Hindlimb muscle (tissue), 1 donor: ENCODE data around the gene LIMS2. TPM values are rescaled to one million over a fixed set of nuclear protein-coding genes. Genes with fewer than 3 reads are reported as not detected.

Source experiments
- DNase-seq: peaks from one replicate; pipeline ENCODE4 v3.0.0-alpha.2; 2013
- polyA plus RNA-seq: library from polyadenylated mRNA; unstranded; fragments of 120-200 nt; gene quantifications from one replicate; pipeline ENCODE4 v1.2.1, GENCODE V29; 2013; ENCODE audit not compliant: insufficient read length

Gene LIMS2
- polyA plus RNA-seq, 1 donor, result 52.6 TPM

DNA sequence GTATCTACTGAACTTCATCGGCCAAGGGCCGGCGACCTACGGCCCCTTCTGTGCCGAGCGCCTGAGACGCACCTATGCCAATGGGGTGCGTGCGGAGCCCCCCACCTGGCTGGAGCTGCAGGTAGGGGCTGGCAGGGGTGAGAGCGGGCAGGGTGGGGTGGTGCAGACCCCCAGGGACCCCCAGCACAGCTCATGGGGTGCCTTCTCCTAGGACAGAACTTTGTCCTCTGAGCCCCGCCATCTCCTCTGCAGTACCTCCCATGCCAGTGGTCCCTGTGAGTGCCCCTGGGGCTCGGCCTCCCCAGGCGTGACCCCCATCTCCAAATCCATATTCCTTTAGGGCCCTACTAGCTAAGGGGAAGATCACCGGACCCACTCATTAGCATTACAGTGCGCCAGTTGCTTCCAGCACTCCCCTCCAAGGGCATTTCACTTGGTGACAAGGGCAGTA lies 53.3 kb downstream of the LIMS2 start:
- DNase-seq, result no peak

DNA sequence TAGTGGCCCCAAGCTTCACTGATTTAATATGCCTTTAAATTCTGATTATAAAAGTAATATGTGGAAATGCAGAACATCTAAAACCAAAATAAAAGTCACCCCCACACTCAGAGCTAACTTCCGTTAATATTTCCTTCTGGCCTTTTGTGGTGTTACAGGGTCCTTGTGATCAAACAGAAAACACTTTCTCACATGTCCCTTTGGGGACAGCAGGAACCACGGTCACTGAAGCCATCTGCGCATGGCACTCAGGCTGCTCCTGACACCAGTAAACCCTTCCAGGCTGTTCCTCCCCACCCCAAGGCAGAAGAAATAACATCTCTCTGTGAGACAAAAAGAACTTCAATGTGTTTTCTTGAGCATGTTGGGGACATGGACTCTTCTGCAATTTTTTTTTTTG lies 54.5 kb downstream of the LIMS2 start:
- DNase-seq, result no peak

DNA sequence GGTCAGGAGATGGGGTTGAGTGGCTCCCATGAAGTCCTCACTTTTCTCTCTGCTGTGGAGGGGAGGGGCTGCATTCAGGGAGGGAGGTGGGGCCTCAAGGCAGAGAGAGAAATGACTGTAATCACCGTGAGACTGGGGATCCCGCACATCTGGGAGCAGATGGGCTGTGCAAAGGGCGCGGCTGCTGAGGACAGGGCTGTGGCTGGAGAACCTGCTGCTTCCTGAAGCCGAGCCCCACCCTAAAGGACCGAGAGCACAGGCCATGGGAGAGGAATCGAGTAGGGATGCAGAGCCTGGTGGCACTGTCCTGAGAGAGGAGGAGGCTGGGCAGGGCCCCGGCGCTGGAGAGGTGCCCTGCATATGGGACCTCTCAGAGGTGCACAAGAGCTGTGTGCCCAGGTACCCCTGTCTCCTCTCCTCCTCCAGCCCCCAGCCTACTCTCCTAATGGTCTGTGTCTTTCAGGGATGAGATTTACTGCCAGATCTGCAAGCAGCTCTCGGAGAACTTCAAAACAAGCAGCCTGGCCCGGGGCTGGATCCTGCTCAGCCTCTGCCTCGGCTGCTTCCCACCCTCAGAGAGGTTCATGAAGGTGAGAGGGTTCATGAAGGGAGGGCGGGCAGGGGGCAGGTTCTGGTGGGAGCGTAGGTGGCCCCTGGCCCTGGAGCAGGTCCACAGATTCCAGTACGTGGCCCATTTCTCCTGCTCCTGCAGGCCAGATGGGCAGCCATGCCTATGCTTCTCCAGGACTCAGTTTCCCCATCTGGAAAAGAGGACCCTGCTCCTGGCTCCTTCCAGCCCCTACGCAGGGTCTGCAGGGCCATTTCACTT lies 55.2 kb downstream of the LIMS2 start:
- no peak for DNase-seq

DNA sequence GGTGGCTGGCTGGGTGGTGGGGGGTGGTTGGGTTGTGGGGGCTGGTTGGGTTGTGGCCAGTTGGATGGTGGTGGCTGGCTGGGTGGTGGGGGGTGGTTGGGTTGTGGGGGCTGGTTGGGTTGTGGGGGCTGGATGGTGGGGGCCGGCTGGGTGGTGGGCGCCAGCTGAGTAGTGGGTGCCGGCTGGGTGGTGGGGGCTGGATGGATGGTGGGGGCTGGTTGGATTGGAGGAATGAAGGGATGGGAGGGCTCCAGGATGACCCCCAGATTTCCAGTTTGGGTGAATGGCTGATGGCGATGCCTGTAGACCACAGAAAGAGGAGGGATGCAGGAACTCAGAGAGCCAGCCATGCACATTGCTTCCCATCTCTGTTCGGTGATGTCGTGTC lies 56.1 kb downstream of the LIMS2 start:
- DNase-seq, result no peak

- no peak for DNase-seq
Observed at GRCh38 chr2:127618551-127619202, 56.7 kb downstream of the LIMS2 start.

DNA sequence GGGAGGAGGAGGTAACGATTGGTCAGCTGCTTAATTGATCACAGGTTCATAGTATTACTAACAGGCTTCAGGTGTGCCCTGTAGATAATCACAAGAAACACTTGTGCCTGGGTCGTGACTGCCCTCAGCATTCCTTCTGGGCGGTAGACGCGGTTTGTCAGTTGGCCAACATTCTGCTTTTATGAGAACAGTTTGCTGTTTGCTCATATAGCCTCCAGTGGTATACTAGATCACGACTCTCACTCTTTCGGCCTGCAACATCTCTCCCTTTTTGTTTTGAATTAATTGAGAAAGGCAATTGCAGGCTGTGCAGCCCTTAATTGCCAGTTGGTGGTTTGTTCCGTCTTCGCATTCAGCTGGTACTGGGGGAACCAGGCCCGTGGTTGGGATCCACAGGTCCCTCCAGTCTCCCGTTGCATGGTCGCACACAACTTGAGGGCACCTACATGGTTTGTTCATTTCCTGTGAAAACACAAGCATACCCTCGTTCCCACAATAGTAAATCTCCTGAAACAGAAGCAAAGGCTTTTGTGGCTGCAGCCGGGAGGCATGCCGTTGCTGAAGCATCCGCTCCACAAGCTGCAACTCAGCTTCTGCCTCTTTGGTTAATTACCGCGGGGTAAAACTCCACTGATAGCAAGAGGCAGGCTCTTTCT lies 59.7 kb downstream of the LIMS2 start:
- DNase-seq, result no peak

GRCh38 chr2:127614731-127615130 lies 60.6 kb downstream of the LIMS2 start:
- DNase-seq, result no peak

DNA sequence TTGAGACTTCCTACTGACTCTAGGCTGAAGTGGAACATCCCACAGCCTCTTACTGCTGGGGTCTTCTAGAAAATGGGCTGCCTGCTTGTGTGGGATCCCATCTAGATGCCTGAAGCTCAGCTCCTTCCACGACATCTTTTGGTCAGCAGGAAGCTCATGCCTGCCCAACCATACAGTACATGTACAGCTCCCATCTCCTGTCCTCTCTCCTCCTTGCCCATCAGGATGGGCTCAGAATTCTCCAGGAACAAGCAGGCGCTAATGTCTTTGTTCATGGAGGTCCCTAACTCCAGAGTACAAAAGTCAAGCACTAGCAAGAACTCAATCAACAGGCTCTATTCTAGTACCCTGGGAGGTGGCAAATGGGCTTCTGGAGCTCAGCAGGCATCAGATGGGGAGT lies 61.1 kb downstream of the LIMS2 start:
- DNase-seq, result no peak

DNA sequence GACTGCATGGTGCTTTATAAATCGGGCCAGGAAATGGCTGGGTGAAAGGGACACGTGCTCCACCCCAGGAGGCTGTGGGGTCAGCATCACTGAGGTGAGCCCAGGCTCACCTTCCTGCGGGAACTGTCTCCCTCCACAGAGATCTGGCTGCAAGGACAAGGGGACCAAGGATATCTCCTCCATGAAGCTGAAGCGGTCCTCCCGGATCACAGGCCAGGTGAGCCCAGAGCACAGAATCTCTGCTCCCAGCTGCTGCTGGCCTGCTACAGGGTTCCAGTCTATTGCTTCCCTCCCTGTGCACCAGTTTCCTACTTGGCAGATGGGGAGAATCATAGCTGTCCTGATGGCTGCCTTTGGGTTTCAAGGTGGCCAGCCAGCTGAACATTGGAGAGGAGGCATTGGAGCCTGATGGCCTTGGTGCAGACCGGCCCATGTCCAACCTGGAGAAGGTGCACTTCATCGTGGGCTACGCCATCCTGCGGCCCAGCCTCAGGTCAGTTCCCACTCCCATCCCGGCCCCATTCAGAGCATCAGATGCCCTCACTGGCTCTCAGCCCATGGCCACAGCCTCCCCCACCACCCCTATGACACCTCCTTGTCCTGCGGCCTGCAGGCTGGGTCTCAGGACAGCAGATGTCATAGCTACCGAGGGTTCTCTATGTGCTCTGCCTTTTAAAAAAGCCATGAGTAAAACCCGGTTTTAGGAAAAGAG lies 63.1 kb downstream of the LIMS2 start:
- DNase-seq, result no peak

GRCh38 chr2:127611076-127611925 lies 64.0 kb downstream of the LIMS2 start:
- DNase-seq, result no peak

- no peak for DNase-seq
Observed at GRCh38 chr2:127610561-127610960, 64.8 kb downstream of the LIMS2 start.

DNA sequence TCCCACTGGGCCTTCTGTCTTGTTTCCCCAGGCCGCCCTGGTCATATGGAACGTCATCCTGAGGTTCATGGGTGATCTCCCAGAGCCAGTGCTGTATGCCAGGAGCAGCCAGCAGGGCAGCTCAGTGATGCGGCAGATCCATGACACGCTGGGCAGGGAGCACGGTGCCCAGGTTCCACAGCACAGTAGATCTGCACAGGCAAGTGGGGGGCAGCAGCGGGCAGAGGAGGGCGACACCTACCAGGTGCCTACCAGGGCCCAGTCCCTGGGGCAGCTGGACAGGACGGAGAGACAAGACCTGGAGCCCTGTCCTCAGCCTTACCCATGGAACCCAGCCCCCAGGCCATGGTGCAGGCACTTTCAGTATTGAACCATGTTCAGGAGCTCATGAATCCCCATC lies 65.5 kb downstream of the LIMS2 start:
- no peak for DNase-seq

DNA sequence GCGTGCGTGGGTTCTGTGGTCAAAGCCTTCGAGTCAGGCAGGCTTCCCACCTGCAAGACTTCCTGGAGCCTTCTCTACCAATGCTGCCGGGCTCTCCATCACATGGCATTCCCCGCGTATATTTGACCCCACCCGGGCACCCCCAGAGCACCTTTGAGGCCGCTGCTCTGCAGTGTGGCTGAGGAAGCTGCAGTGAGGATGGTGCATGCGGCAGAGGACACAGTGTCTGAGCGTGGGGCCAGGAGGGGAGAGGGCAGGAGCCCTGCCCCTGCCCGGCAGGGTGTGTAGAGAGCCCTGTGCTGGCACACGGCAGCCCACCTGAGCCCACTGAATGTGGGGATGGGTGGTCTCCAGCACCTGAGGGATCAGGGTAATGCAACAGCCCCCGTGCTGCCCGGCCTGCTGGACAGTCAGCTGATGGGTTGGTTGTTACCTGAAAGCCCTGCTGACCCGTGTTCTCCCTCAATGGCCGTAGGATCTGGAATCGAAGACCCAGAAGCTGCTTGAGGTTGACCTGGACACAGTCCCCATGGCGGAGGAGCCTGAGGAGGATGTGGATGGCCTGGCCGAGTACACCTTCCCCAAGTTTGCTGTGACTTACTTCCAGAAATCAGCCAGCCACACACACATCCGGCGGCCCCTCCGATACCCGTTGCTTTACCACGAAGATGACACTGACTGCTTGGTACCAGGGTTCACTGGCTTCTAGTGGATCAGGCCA lies 66.1 kb downstream of the LIMS2 start:
- DNase-seq, result no peak

DNA sequence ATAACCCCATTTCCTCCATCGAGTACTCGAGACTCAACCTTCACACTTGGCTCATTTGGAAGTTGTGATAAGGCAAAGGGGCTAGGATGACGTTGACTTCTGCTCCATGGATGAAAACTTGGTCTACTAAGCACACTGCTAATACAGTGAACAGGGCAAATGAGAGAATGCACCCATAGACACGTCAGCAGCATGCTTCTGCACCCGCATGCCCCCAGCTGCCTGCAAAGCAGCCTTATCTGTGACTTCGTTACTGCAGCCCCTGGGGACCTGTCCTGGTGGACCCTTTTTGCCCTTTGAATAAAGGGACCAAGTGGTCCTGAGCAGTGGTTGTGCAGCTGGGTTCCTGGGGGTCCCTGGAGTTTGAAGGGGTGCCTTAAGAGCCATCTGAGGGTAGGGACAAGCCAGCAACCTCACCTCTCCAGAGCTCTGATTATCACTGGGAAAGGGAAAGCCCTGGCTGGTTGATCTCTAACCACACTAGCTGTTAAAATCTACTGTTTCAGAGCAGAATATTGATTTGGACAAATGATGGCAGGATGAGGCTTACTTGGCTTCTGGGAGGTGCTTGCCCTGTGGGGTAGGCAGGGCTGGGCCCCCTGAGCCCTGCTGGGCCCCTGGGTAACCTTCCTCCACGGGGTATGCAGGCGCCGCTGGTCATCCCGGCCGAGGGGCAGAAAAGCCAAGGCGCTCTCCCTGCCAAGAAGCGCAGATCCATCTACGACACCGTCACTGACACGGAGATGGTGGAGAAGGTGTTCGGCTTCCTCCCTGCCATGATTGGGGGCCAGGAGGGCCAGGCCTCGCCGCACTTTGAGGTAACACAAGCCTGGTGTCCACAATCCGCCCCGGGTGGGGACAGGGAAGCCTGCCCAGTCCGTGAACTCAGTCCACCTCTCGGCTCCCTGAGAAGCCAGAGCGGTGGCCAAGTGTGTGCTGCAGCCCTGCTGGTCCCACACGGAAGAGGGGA lies 67.0 kb downstream of the LIMS2 start:
- DNase-seq, result no peak

- DNase-seq, result no peak
Observed at GRCh38 chr2:127607399-127607908, 67.9 kb downstream of the LIMS2 start.

GRCh38 chr2:127606625-127607398 lies 68.5 kb downstream of the LIMS2 start:
- no peak for DNase-seq

DNA sequence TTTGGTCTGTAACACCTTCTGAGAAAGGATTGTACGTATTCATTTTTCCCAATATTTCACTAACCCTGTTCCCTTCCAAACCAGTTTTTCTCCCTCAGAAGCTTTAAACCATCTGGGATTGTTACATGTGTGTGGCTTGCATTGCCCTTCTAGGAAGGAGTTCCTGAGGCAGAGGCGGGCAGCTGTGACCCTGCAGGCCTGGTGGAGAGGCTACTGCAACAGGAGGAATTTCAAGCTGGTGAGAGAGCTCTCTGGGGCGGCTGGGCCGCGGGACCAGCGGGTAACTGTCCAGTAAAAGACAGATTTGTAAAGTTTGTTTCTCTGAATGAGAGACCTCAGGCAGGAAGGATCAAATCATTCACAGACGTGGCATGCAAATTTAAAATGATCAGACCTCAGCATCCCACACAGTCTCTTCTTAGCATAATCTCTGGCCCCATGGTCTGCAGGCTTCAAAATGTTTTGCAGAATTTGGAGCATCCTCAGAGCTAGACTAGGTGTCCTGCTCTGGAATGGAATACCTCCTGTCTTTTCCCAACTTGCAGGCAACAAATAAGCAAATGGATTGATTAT lies 69.6 kb downstream of the LIMS2 start:
- DNase-seq, result no peak

DNA sequence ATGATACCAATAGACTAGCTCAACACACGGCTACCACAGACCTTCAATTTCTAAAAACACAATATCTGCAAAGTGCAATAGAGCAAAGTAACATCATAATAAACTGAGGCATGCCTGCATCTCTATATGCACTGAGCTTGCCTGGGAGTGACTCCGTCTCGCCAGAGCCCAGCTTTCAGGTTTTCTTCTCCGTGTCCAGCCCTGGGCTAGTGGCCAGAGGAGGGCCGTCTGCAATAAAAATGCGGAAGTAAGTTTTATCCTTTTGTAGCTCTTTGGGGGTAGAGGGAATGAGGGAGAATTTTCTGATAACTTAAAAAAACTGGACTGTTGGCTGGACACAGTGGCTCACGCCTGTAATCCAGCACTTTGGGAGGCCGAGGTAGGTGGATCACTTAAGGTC lies 70.3 kb downstream of the LIMS2 start:
- peak; percentile 16 for DNase-seq

GRCh38 chr2:127599211-127599610 lies 76.1 kb downstream of the LIMS2 start:
- no peak for DNase-seq
